ENCODE results near the gene UAP1L1. TPM values are rescaled to one million over a fixed set of nuclear protein-coding genes. Genes with fewer than 3 reads are reported as not detected.

Gene UAP1L1
- total and polyA plus RNA-seq, 9 of the 15 experiments (the other 6 are each of a cell fraction or from before 2014, with no cell fraction given): 0.20 to 8.6 (median 3.7) TPM

DNA sequence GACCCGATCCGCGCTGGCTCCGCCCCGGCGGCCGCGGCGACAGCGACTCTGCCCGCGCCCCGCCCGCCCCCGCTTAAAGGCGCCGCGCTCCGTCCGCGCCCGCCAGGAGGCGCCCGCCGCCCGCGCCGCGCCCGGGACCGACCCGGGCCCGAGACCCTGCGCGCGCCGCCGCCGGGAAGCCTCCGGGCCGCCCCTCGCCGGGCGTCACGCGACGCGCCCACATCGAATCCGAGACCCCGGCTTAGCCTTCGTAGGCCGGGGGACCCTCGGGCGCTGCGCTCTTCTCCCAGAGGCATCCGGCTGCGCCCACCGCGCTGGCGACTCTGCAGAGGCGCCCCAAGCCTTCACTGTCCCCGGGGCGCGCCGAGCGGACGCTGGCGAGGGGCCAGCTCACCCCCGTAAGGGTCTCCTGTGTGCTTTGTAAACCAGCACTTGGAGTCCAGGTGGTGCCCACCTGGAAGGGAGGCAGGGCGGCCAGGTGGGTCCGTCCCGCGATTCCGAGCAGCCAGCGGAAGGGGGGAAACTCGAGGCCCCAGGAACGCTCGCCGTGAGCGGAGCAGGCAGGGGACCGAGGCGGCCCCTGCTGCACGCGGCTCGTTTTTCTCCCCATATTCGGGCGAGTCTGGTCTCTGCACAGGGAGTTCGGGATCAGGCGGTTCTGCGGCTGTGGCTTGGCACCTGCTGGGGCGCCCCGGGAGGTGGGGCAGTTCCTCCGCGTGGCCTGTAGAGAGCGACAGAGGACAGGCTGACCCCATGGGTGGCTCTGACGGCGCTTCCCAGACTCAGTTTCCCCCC is 48.9 kb upstream of the UAP1L1 start (continued):
- TF ChIP-seq, protein P1, sequence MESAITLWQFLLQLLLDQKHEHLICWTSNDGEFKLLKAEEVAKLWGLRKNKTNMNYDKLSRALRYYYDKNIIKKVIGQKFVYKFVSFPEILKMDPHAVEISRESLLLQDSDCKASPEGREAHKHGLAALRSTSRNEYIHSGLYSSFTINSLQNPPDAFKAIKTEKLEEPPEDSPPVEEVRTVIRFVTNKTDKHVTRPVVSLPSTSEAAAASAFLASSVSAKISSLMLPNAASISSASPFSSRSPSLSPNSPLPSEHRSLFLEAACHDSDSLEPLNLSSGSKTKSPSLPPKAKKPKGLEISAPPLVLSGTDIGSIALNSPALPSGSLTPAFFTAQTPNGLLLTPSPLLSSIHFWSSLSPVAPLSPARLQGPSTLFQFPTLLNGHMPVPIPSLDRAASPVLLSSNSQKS (CRISPR knock-in tag; IDR thresholded peaks at IDR 0.05): no peak
- TF ChIP-seq U2AF1 (optimal IDR thresholded peaks at IDR 0.05; ENCODE audit: low read depth, low read length) (no peak), DNMT1 (IDR thresholded peaks at IDR 0.05) (no peak), POLR2B (IDR thresholded peaks at IDR 0.05; ENCODE audit: low read depth, partially characterized antibody) (no peak), JUN (IDR thresholded peaks at IDR 0.05; ENCODE audit: borderline replicate concordance, low read depth, low read length) (no peak), JUN (CRISPR knock-in tag; IDR thresholded peaks at IDR 0.05; ENCODE audit: borderline replicate concordance) (0 out of 2 replicates have a peak, but pooled peaks have one; percentile 39), SRF (CRISPR knock-in tag; IDR thresholded peaks at IDR 0.05) (no peak), STAG1 (CRISPR knock-in tag; IDR thresholded peaks at IDR 0.05; ENCODE audit: borderline replicate concordance) (no peak), ZNF384 (IDR thresholded peaks at IDR 0.05; ENCODE audit: low read depth, low read length) (no peak), GABPB2 (CRISPR knock-in tag; conservative IDR thresholded peaks at IDR 0.05) (no peak), MYC (IDR thresholded peaks at IDR 0.05; ENCODE audit: low read depth, low read length) (no peak; the same call in 1 of the 2 replicates), MYC (CRISPR knock-in tag; IDR thresholded peaks at IDR 0.05; ENCODE audit: borderline replicate concordance, low read depth) (no peak), HNRNPL (IDR thresholded peaks at IDR 0.05; ENCODE audit: low read depth, low read length) (peak; percentile 34; the same call in 1 of the 2 replicates), SP2 (IDR thresholded peaks at IDR 0.05; ENCODE audit: extremely low read depth, low read depth, low read length, poor library complexity, severe bottlenecking) (no peak), ZNF253 (CRISPR knock-in tag; conservative IDR thresholded peaks at IDR 0.05) (no peak), MTF1 (CRISPR knock-in tag; IDR thresholded peaks at IDR 0.05; ENCODE audit: borderline replicate concordance) (no peak)
- TF ChIP-seq, protein P2, sequence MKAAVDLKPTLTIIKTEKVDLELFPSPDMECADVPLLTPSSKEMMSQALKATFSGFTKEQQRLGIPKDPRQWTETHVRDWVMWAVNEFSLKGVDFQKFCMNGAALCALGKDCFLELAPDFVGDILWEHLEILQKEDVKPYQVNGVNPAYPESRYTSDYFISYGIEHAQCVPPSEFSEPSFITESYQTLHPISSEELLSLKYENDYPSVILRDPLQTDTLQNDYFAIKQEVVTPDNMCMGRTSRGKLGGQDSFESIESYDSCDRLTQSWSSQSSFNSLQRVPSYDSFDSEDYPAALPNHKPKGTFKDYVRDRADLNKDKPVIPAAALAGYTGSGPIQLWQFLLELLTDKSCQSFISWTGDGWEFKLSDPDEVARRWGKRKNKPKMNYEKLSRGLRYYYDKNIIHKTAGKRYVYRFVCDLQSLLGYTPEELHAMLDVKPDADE (conservative IDR thresholded peaks at IDR 0.05; ENCODE audit: control insufficient read depth, low read depth, low read length): peak; percentile 16; the same call in 1 of the 2 replicates
- TF ChIP-seq, protein P3, sequence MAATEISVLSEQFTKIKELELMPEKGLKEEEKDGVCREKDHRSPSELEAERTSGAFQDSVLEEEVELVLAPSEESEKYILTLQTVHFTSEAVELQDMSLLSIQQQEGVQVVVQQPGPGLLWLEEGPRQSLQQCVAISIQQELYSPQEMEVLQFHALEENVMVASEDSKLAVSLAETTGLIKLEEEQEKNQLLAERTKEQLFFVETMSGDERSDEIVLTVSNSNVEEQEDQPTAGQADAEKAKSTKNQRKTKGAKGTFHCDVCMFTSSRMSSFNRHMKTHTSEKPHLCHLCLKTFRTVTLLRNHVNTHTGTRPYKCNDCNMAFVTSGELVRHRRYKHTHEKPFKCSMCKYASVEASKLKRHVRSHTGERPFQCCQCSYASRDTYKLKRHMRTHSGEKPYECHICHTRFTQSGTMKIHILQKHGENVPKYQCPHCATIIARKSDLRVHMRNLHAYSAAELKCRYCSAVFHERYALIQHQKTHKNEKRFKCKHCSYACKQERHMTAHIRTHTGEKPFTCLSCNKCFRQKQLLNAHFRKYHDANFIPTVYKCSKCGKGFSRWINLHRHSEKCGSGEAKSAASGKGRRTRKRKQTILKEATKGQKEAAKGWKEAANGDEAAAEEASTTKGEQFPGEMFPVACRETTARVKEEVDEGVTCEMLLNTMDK (IDR thresholded peaks at IDR 0.05; ENCODE audit: borderline replicate concordance, insufficient read depth, low read depth, low read length, poor library complexity, severe bottlenecking): peak; percentile 88

Measured in K562 (cell line).